Endothelial cell of umbilical vein (primary cell): Measurements from ENCODE around the gene STUM. TPM values are rescaled to one million over a fixed set of nuclear protein-coding genes. Genes with fewer than 3 reads are reported as not detected.

Experiments used
- BruUV-seq: library from RNA; stranded (reverse); fragments of 400-500 nt; replicated peaks from 2 replicates; lab custom pipeline; 2021; lab: Mats Ljungman, UMichigan
- CTCF ChIA-PET: fragments of 300-600, 350-600 bp; sonication (Branson Sonifier 250); formaldehyde crosslinking; loops from one replicate; lab custom pipeline; 2021; ENCODE audit warnings: antibody characterized with exemption, inconsistent platforms; lab: Charles Lee
- POLR2A ChIA-PET: fragments of 300-600, 350-600 bp; sonication (Branson Sonifier 250); formaldehyde crosslinking; loops from one replicate; lab custom pipeline; 2021; ENCODE audit warnings: antibody characterized with exemption, inconsistent platforms; lab: Charles Lee
- DNase-seq: peaks from one replicate; pipeline ENCODE4 v3.0.0-alpha.2; 2011; ENCODE audit warnings: low read depth, low spot score
- FAIRE-seq: peaks from 2 replicates; lab custom pipeline; 2011; peaks lifted over from hg19 to GRCh38; lab: Jason Lieb, UNC
- H2AFZ ChIP-seq: 2 replicates; pipeline ENCODE4 v1.6.0; 2012; ENCODE audit warnings: low read depth, low read length, control low read depth, inconsistent platforms
- H3K27ac ChIP-seq: 2 replicates; pipeline ENCODE4 v1.5.1; 2011; ENCODE audit warnings: low read depth, mild to moderate bottlenecking, control low read depth, low read length, moderate library complexity; ENCODE audit not compliant: insufficient read depth
- H3K27me3 ChIP-seq, 2 experiments: 2 replicates each; pipeline versions ENCODE4 v1.6.0 to v1.6.1; 2011; ENCODE audit warnings: low read length in 2 of 2, mixed read lengths in 1 of 2; ENCODE audit not compliant: control insufficient read depth in 2 of 2, insufficient read depth in 2 of 2
- H3K36me3 ChIP-seq, 2 experiments: 2 replicates in 1 of 2; 3 replicates in 1 of 2; pipeline ENCODE4 v1.5.1; 2011; ENCODE audit warnings: low read length in 2 of 2, mild to moderate bottlenecking in 1 of 2, moderate library complexity in 1 of 2; ENCODE audit not compliant: control insufficient read depth in 2 of 2, insufficient read depth in 2 of 2; ENCODE audit errors: extremely low read depth in 1 of 2
- H3K4me1 ChIP-seq: 3 replicates; pipeline ENCODE4 v1.5.1; 2011; ENCODE audit warnings: mild to moderate bottlenecking, low read length; ENCODE audit not compliant: control insufficient read depth, insufficient read depth; ENCODE audit errors: extremely low read depth
- H3K4me2 ChIP-seq: 2 replicates; pipeline ENCODE4 v1.6.1; 2011; ENCODE audit warnings: low read length, control low read depth, mixed read lengths; ENCODE audit not compliant: insufficient read depth
- H3K4me3 ChIP-seq, 3 experiments: fragments of 200-600 bp in 1 of 3; sonication (generic), shearing (Covaris generic) in 1 of 3; replicated peaks in 1 of 3; 2 replicates each; pipeline ENCODE4 v1.5.1; 2011 to 2016; ENCODE audit warnings: control low read depth in 3 of 3, low read length in 3 of 3, mild to moderate bottlenecking in 2 of 3, inconsistent platforms in 1 of 3, low read depth in 1 of 3, moderate library complexity in 1 of 3; ENCODE audit not compliant: insufficient read depth in 1 of 3
- H3K79me2 ChIP-seq: 2 replicates; pipeline ENCODE4 v1.6.0; 2012; ENCODE audit warnings: low read length, inconsistent platforms; ENCODE audit not compliant: control insufficient read depth, insufficient read depth
- H3K9ac ChIP-seq: replicated peaks from 2 replicates; pipeline ENCODE3; 2011; ENCODE audit warnings: low read length, control low read depth; ENCODE audit not compliant: insufficient read depth; ENCODE audit errors: extremely low read depth
- H3K9me1 ChIP-seq: replicated peaks from 3 replicates; pipeline ENCODE4 v1.6.0; 2011; ENCODE audit warnings: mild to moderate bottlenecking, low read length; ENCODE audit not compliant: control insufficient read depth, insufficient read depth; ENCODE audit errors: extremely low read depth
- H3K9me3 ChIP-seq: replicated peaks from 2 replicates; pipeline ENCODE4 v1.5.1; 2012; ENCODE audit warnings: low read length, inconsistent platforms; ENCODE audit not compliant: control insufficient read depth, insufficient read depth
- H4K20me1 ChIP-seq: replicated peaks from 2 replicates; pipeline ENCODE3; 2011; ENCODE audit warnings: mild to moderate bottlenecking, low read length; ENCODE audit not compliant: control insufficient read depth, insufficient read depth; ENCODE audit errors: extremely low read depth
- CTCF ChIP-seq, 2 donors: IDR thresholded peaks; 1 replicate in 1 of 2; 2 replicates in 1 of 2; pipeline ENCODE4 v1.5.1; 2011; ENCODE audit warnings: low read length in 2 of 2, mild to moderate bottlenecking in 2 of 2, moderate library complexity in 2 of 2, control low read depth in 1 of 2, inconsistent platforms in 1 of 2, low read depth in 1 of 2; ENCODE audit not compliant: insufficient read depth in 1 of 2; ENCODE audit errors: extremely low read depth in 1 of 2
- EZH2 ChIP-seq: IDR thresholded peaks from 2 replicates; pipeline ENCODE4 v1.6.1; 2012; ENCODE audit warnings: borderline replicate concordance, low read depth, mild to moderate bottlenecking, moderate library complexity, low read length, inconsistent platforms; ENCODE audit not compliant: severe bottlenecking
- FOS ChIP-seq: IDR thresholded peaks from 2 replicates; pipeline ENCODE4 v1.6.1; 2011; ENCODE audit warnings: mild to moderate bottlenecking, low read length, moderate library complexity, borderline replicate concordance; ENCODE audit not compliant: insufficient read depth
- GATA2 ChIP-seq: IDR thresholded peaks from 2 replicates; pipeline ENCODE4 v1.7.0; 2011; ENCODE audit warnings: low read depth, mild to moderate bottlenecking, moderate library complexity, mixed read lengths, low read length; ENCODE audit not compliant: insufficient read length, insufficient read depth
- JUN ChIP-seq: IDR thresholded peaks from 2 replicates; pipeline ENCODE4 v1.6.1; 2011; ENCODE audit warnings: borderline replicate concordance, low read depth; ENCODE audit not compliant: insufficient read length, insufficient read depth
- MAX ChIP-seq: IDR thresholded peaks from 2 replicates; pipeline ENCODE4 v1.6.1; 2011; ENCODE audit not compliant: insufficient read depth, insufficient read length
- MYC ChIP-seq: IDR thresholded peaks from one replicate; pipeline ENCODE4 v1.6.1; 2011; ENCODE audit warnings: mild to moderate bottlenecking, low read depth, low read length
- POLR2A ChIP-seq: IDR thresholded peaks from 2 replicates; pipeline ENCODE4 v1.6.1; 2012; ENCODE audit warnings: low read depth, mild to moderate bottlenecking, control low read depth, low read length
- POLR2AphosphoS5 ChIP-seq: IDR thresholded peaks from 2 replicates; pipeline ENCODE4 v1.6.1; 2012; ENCODE audit warnings: low read depth, mild to moderate bottlenecking, control low read depth, low read length, moderate library complexity; ENCODE audit not compliant: insufficient read depth
- dilution Hi-C: fragments of 300-500 bp; cut with MboI; formaldehyde crosslinking; loops from one replicate; pipeline ENCODE4 v1.15.0; 2019; ENCODE audit warnings: low sequenced_read_pairs; ENCODE audit not compliant: extremely low pct_ligation_motif_present
- intact Hi-C: fragments of 100-400 bp; cut with micrococcal nuclease; formaldehyde crosslinking; loops from one replicate; pipeline ENCODE4 v1.10.0; 2022
- polyA plus RNA-seq, 4 experiments: library from polyadenylated mRNA; depleted of rRNA in 3 of 4; stranded (reverse) in 3 of 4; unstranded in 1 of 4; fragments of >200 nt; gene quantifications; 2 replicates each; pipeline versions ENCODE4 v1.2.1 to v1.2.3, GENCODE V29; 2011 to 2012; ENCODE audit warnings: missing spikeins in 1 of 4
- total RNA-seq: library from RNA; stranded (reverse); gene quantifications from 2 replicates; pipeline ENCODE4 v1.2.3, GENCODE V29; 2021

STUM gene
- total and polyA plus RNA-seq, 2 donors (not counting 3 experiments of a cell fraction or from before 2014, with no cell fraction given) = not detected

GRCh38 chr1:226624526-226624925 is 76.0 kb downstream of the STUM start:
- dilution Hi-C loops (no loop called here), intact Hi-C loops (no loop called here)
- TF ChIP-seq POLR2A (no peak), POLR2AphosphoS5 (no peak), GATA2 (no peak), EZH2 (no peak), JUN (no peak)
- Histone ChIP-seq H3K9me1 (no peaks in the 10 kb centered on the region), H3K27ac (no peak overlapping the region), H3K4me1 (no peaks in the 10 kb centered on the region), H4K20me1 (no peaks in the 10 kb centered on the region), H3K27me3 (peaks cover 0 to 2% of the 10 kb centered on the region in 2 experiments), H3K4me2 (no peak overlapping the region), H3K4me3 (no peak overlapping the region), H3K36me3 (no peaks in the 10 kb centered on the region), H3K79me2 (no peaks in the 10 kb centered on the region), H2AFZ (no peak overlapping the region), H3K9me3 (no peaks in the 10 kb centered on the region), H3K9ac (no peak overlapping the region)
- ChIA-PET POLR2A (interaction anchor here (0.7 kb wide), 1 partner anchor 14 kb away, joined by 5 read pairs; no protein-coding TSS in a partner anchor), CTCF (interaction anchor here (0.6 to 0.9 kb wide), 2 partner anchors 202 to 1182 kb away, joined by 3 read pairs; no protein-coding TSS in a partner anchor)
- DNase-seq (no peak), FAIRE-seq (no peak)
- BruUV-seq = no TSS peak

GRCh38 chr1:226625326-226625725 is 76.8 kb downstream of the STUM start:
- intact Hi-C loops = no loop called here
- Histone ChIP-seq H3K79me2 (no peaks in the 10 kb centered on the region), H3K9me3 (no peaks in the 10 kb centered on the region), H3K27ac (no peak overlapping the region), H3K4me1 (no peaks in the 10 kb centered on the region), H3K36me3 (no peaks in the 10 kb centered on the region), H3K4me3 (no peak overlapping the region), H3K27me3 (peaks cover 0 to 2% of the 10 kb centered on the region in 2 experiments), H2AFZ (no peak overlapping the region), H3K9ac (no peak overlapping the region), H3K4me2 (no peak overlapping the region), H3K9me1 (no peaks in the 10 kb centered on the region), H4K20me1 (no peaks in the 10 kb centered on the region)
- dilution Hi-C loops = no loop called here
- no peak for TF ChIP-seq EZH2
- TF ChIP-seq JUN = no peak
- TF ChIP-seq MYC = no peak
- TF ChIP-seq CTCF (IDR thresholded peaks at IDR 0.05; ENCODE audit: extremely low read depth in 1 of 2, insufficient read depth in 1 of 2, low read depth in 1 of 2, low read length in 2 of 2) = no peak
- TF ChIP-seq POLR2AphosphoS5 = no peak
- TF ChIP-seq FOS = no peak
- TF ChIP-seq MAX = no peak
- DNase-seq (no peak), FAIRE-seq (no peak)
- ChIA-PET POLR2A (interaction anchor here (0.7 kb wide), 1 partner anchor 13 kb away, joined by 5 read pairs; no protein-coding TSS in a partner anchor), CTCF (interaction anchor here (0.9 to 2.2 kb wide), 3 partner anchors 203 to 823 kb away, joined by 3 to 26 read pairs (median 20); no protein-coding TSS in a partner anchor)
- no TSS peak for BruUV-seq
